Caco-2 (cell line): ENCODE data around the gene MEF2B. TPM values are rescaled to one million over a fixed set of nuclear protein-coding genes. Genes with fewer than 3 reads are reported as not detected.

Source experiments
- BruUV-seq: library from RNA; stranded (reverse); fragments of 400-500 nt; replicated peaks from 2 replicates; lab custom pipeline; 2021; lab: Mats Ljungman, UMichigan
- CTCF ChIA-PET: fragments of 300-600 bp; sonication (Branson Sonifier 250); formaldehyde crosslinking; loops from one replicate; lab custom pipeline; 2022; ENCODE audit warnings: antibody characterized with exemption; lab: Charles Lee
- POLR2A ChIA-PET: fragments of 300-600 bp; sonication (Branson Sonifier 250); formaldehyde crosslinking; loops from one replicate; lab custom pipeline; 2022; ENCODE audit warnings: antibody characterized with exemption; lab: Charles Lee
- DNase-seq, 2 experiments: peaks; one replicate each; pipeline versions ENCODE4 v3.0.0 to v3.0.0-alpha.2; 2020 to 2022
- H3K27me3 ChIP-seq: replicated peaks from 2 replicates; pipeline ENCODE4 v1.6.0; 2011; ENCODE audit warnings: low read length; ENCODE audit not compliant: control insufficient read depth, insufficient read depth
- H3K36me3 ChIP-seq: 2 replicates; pipeline ENCODE4 v1.5.1; 2011; ENCODE audit warnings: low read length; ENCODE audit not compliant: control insufficient read depth, insufficient read depth
- H3K4me1 ChIP-seq: fragments of 250-450 bp; sonication (Bioruptor Pico); 2 replicates; pipeline ENCODE4 v1.5.1; 2020; ENCODE audit warnings: mild to moderate bottlenecking
- H3K4me3 ChIP-seq: 2 replicates; pipeline ENCODE4 v1.5.1; 2011; ENCODE audit warnings: low read depth, mild to moderate bottlenecking, control low read depth, low read length
- H3K9me3 ChIP-seq: fragments of 250-450 bp; sonication (Bioruptor Pico); 2 replicates; pipeline ENCODE4 v1.5.1; 2020; ENCODE audit warnings: mild to moderate bottlenecking, moderate library complexity
- H3K27ac Mint-ChIP-seq: one replicate; pipeline ENCODE4 v1.8.0; 2022; ENCODE audit warnings: mixed read lengths; ENCODE audit not compliant: unreplicated experiment
- H3K27me3 Mint-ChIP-seq: one replicate; pipeline ENCODE4 v1.8.0; 2022; ENCODE audit warnings: mixed read lengths; ENCODE audit not compliant: insufficient read depth, unreplicated experiment
- H3K36me3 Mint-ChIP-seq: one replicate; pipeline ENCODE4 v1.8.0; 2022; ENCODE audit warnings: mild to moderate bottlenecking, mixed read lengths; ENCODE audit not compliant: insufficient read depth, unreplicated experiment
- H3K4me1 Mint-ChIP-seq: one replicate; pipeline ENCODE4 v1.8.0; 2022; ENCODE audit warnings: low read depth, mixed read lengths; ENCODE audit not compliant: unreplicated experiment
- H3K4me3 Mint-ChIP-seq: one replicate; pipeline ENCODE4 v1.8.0; 2022; ENCODE audit warnings: mild to moderate bottlenecking, moderate library complexity, mixed read lengths; ENCODE audit not compliant: unreplicated experiment
- H3K9me3 Mint-ChIP-seq: one replicate; pipeline ENCODE4 v1.8.0; 2022; ENCODE audit warnings: mixed read lengths; ENCODE audit not compliant: unreplicated experiment
- CTCF ChIP-seq, 2 experiments: fragments of 200-600 bp in 1 of 2; IDR thresholded peaks; 1 replicate in 1 of 2; 2 replicates in 1 of 2; pipeline versions ENCODE4 v1.5.1 to v1.8.0; 2011 to 2022; ENCODE audit warnings: antibody characterized with exemption in 1 of 2, control low read depth in 1 of 2, inconsistent platforms in 1 of 2, low read depth in 1 of 2, low read length in 1 of 2, mild to moderate bottlenecking in 1 of 2, moderate library complexity in 1 of 2; ENCODE audit not compliant: insufficient read depth in 1 of 2, severe bottlenecking in 1 of 2, unreplicated experiment in 1 of 2
- intact Hi-C: fragments of 100-400 bp; cut with micrococcal nuclease; formaldehyde crosslinking; loops from one replicate; pipeline ENCODE4 v1.10.0; 2022; ENCODE audit not compliant: unreplicated experiment
- total RNA-seq: library from RNA; stranded (reverse); gene quantifications from 2 replicates; pipeline ENCODE4 v1.2.3, GENCODE V29; 2022

The MEF2B gene
- total RNA-seq, 1 experiment from 2014 or later, result 0.82 TPM

DNA sequence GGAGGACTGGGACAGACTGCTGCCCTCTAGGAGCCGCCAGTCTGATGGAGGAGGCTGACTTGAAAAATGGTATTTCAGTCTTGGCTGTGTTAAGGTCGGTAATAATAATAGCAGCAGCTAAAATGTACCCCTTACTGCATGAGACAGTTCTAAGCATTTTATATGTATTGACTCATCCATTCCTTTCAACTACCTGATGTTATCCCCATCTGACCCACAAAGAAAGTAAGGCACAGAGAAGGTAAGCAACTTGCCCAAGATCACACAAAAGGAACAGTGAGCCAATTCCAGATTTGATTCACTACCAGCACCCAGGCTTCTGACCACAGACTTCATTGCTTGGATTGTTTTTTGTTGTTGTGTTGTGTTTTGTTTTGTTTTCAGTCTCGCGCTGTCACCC lies 45.7 kb upstream of the MEF2B start:
- intact Hi-C loops, result no loop called here

GRCh38 chr19:19214892-19215291 lies 44.8 kb upstream of the MEF2B start:
- ChIA-PET CTCF (interaction anchor here (1.7 kb wide), 1 partner anchor 10 kb away, joined by 6 read pairs; no protein-coding TSS in a partner anchor), POLR2A (no interaction called here)
- Mint-ChIP-seq H3K36me3 (no peaks in the 10 kb centered on the region), H3K27ac (no peak overlapping the region), H3K9me3 (no peaks in the 10 kb centered on the region), H3K27me3 (peaks cover 8% of the 10 kb centered on the region), H3K4me3 (no peak overlapping the region), H3K4me1 (no peaks in the 10 kb centered on the region)
- TF ChIP-seq CTCF (IDR thresholded peaks at IDR 0.05; ENCODE audit: insufficient read depth in 1 of 2, low read depth in 1 of 2, low read length in 1 of 2, severe bottlenecking in 1 of 2, unreplicated experiment in 1 of 2), result no peak
- no TSS peak for BruUV-seq
- Histone ChIP-seq H3K27me3 (no peaks in the 10 kb centered on the region), H3K4me3 (no peak overlapping the region), H3K36me3 (no peaks in the 10 kb centered on the region), H3K9me3 (no peaks in the 10 kb centered on the region), H3K4me1 (no peaks in the 10 kb centered on the region)
- DNase-seq, result peak; percentile 74 to 83
- intact Hi-C loops, result no loop called here

More for the DNA sequence above, 45.7 kb upstream of the MEF2B start:
- no peaks in the 10 kb centered on the region for H3K36me3 ChIP-seq
- Mint-ChIP-seq H3K4me3 (no peak overlapping the region), H3K4me1 (no peaks in the 10 kb centered on the region), H3K36me3 (no peaks in the 10 kb centered on the region), H3K9me3 (no peaks in the 10 kb centered on the region), H3K27me3 (peaks cover 8% of the 10 kb centered on the region), H3K27ac (no peak overlapping the region)
- no peak for DNase-seq
- no peak for TF ChIP-seq CTCF (IDR thresholded peaks at IDR 0.05; ENCODE audit: insufficient read depth in 1 of 2, low read depth in 1 of 2, low read length in 1 of 2, severe bottlenecking in 1 of 2, unreplicated experiment in 1 of 2)
- POLR2A ChIA-PET, result no interaction called here
- no peak overlapping the region for H3K4me3 ChIP-seq
- H3K9me3 ChIP-seq, result no peaks in the 10 kb centered on the region
- CTCF ChIA-PET, result interaction anchor here (1.7 kb wide), 1 partner anchor 9 kb away, joined by 6 read pairs; no protein-coding TSS in a partner anchor
- H3K27me3 ChIP-seq, result no peaks in the 10 kb centered on the region
- no TSS peak for BruUV-seq
- no peaks in the 10 kb centered on the region for H3K4me1 ChIP-seq

GRCh38 chr19:19214159-19214490 lies 44.1 kb upstream of the MEF2B start:
- Histone ChIP-seq H3K27me3 (no peaks in the 10 kb centered on the region), H3K4me3 (no peak overlapping the region), H3K4me1 (no peaks in the 10 kb centered on the region), H3K9me3 (no peaks in the 10 kb centered on the region), H3K36me3 (no peaks in the 10 kb centered on the region)
- DNase-seq, result no peak
- Mint-ChIP-seq H3K27me3 (peaks cover 8% of the 10 kb centered on the region), H3K4me1 (no peaks in the 10 kb centered on the region), H3K27ac (no peak overlapping the region), H3K4me3 (no peak overlapping the region), H3K36me3 (no peaks in the 10 kb centered on the region), H3K9me3 (no peaks in the 10 kb centered on the region)
- BruUV-seq, result no TSS peak
- CTCF ChIA-PET, result no interaction called here
- POLR2A ChIA-PET, result no interaction called here
- intact Hi-C loops, result no loop called here
- no peak for TF ChIP-seq CTCF (IDR thresholded peaks at IDR 0.05; ENCODE audit: insufficient read depth in 1 of 2, low read depth in 1 of 2, low read length in 1 of 2, severe bottlenecking in 1 of 2, unreplicated experiment in 1 of 2)
